ENCODE results near the gene ABCA2. TPM values are rescaled to one million over a fixed set of nuclear protein-coding genes. Genes with fewer than 3 reads are reported as not detected.

The ABCA2 gene
- total and polyA plus RNA-seq, 4 donors: 2.9 to 15.2 (median 12.3) TPM

DNA sequence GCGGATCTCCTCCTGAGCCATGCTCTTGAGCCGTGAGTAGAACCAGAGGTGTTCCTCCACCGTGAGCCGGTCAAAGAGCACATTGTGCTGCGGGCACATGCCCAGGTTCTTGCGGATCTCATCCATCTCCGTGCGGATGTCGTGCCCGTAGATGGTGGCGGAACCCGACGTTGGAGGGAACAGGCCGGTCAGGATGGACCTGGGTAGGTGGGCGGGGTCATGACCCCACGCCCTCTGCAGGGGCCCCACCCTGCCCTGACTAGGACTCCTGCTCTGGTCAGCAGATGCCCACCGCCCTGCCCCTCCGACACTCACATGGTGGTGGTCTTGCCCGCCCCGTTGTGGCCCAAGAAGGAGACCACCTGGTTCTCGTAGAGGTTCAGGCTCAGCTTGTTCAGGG lies 12.1 kb downstream of the ABCA2 start (continued):
- TF ChIP-seq, protein P1, sequence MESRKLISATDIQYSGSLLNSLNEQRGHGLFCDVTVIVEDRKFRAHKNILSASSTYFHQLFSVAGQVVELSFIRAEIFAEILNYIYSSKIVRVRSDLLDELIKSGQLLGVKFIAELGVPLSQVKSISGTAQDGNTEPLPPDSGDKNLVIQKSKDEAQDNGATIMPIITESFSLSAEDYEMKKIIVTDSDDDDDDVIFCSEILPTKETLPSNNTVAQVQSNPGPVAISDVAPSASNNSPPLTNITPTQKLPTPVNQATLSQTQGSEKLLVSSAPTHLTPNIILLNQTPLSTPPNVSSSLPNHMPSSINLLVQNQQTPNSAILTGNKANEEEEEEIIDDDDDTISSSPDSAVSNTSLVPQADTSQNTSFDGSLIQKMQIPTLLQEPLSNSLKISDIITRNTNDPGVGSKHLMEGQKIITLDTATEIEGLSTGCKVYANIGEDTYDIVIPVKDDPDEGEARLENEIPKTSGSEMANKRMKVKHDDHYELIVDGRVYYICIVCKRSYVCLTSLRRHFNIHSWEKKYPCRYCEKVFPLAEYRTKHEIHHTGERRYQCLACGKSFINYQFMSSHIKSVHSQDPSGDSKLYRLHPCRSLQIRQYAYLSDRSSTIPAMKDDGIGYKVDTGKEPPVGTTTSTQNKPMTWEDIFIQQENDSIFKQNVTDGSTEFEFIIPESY (IDR thresholded peaks at IDR 0.05): no peak

DNA sequence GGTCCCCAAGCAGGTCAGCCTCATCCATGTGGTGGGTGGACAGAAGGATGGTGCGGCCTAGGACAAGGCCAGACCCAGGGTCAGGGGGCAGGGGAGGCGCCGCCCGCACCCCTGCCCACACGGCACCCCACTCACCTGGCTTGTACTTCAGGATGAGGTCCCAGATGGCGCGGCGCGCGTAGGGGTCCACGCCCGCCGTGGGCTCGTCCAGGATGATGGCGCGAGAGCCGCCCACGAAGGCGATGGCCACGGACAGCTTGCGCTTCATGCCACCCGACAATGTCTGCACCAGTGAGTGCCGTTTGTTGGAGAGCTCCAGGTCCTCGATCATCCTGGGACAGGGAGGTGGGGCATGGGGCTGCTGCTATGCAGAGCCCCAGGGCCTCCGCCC lies 12.5 kb downstream of the ABCA2 start:
- no peaks in the 10 kb centered on the region for H3K9me3 ChIP-seq (ENCODE audit: control insufficient read depth in 4 of 4, low read length in 3 of 4)
- WGBS: 97% methylated on average over 25 of the region's 25 CpGs
- H3K4me3 ChIP-seq (ENCODE audit: low read depth in 1 of 3, low read length in 3 of 3): no peak overlapping the region
- H3K9ac ChIP-seq (ENCODE audit: low read depth in 1 of 2, low read length in 2 of 2): no peak overlapping the region
- H3K27me3 ChIP-seq (ENCODE audit: control insufficient read depth in 4 of 4, insufficient read depth in 4 of 4, low read length in 3 of 4): no peaks in the 10 kb centered on the region
- peaks cover 2 to 43% (median 19%) of the 10 kb centered on the region in 4 donors for H3K36me3 ChIP-seq (ENCODE audit: control insufficient read depth in 4 of 4, insufficient read depth in 3 of 4, low read depth in 1 of 4, low read length in 3 of 4)
- H3K27ac ChIP-seq (ENCODE audit: low read depth in 1 of 2, low read length in 2 of 2): no peak overlapping the region
- TF ChIP-seq, protein P2, sequence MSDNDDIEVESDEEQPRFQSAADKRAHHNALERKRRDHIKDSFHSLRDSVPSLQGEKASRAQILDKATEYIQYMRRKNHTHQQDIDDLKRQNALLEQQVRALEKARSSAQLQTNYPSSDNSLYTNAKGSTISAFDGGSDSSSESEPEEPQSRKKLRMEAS (IDR thresholded peaks at IDR 0.05): no peak
- TF ChIP-seq JUND (IDR thresholded peaks at IDR 0.05): no peak
- no peak for TF ChIP-seq GABPA (IDR thresholded peaks at IDR 0.05 in 1 of 2, conservative IDR thresholded peaks at IDR 0.05 in 1 of 2)
- TF ChIP-seq RAD21 (IDR thresholded peaks at IDR 0.05): no peak
- TF ChIP-seq, protein P3, sequence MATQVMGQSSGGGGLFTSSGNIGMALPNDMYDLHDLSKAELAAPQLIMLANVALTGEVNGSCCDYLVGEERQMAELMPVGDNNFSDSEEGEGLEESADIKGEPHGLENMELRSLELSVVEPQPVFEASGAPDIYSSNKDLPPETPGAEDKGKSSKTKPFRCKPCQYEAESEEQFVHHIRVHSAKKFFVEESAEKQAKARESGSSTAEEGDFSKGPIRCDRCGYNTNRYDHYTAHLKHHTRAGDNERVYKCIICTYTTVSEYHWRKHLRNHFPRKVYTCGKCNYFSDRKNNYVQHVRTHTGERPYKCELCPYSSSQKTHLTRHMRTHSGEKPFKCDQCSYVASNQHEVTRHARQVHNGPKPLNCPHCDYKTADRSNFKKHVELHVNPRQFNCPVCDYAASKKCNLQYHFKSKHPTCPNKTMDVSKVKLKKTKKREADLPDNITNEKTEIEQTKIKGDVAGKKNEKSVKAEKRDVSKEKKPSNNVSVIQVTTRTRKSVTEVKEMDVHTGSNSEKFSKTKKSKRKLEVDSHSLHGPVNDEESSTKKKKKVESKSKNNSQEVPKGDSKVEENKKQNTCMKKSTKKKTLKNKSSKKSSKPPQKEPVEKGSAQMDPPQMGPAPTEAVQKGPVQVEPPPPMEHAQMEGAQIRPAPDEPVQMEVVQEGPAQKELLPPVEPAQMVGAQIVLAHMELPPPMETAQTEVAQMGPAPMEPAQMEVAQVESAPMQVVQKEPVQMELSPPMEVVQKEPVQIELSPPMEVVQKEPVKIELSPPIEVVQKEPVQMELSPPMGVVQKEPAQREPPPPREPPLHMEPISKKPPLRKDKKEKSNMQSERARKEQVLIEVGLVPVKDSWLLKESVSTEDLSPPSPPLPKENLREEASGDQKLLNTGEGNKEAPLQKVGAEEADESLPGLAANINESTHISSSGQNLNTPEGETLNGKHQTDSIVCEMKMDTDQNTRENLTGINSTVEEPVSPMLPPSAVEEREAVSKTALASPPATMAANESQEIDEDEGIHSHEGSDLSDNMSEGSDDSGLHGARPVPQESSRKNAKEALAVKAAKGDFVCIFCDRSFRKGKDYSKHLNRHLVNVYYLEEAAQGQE (IDR thresholded peaks at IDR 0.05): no peak
- TF ChIP-seq NR2F2 (IDR thresholded peaks at IDR 0.05): no peak
- TF ChIP-seq, protein P1 (IDR thresholded peaks at IDR 0.05): no peak
- no peak for TF ChIP-seq FOXA2 (IDR thresholded peaks at IDR 0.05)
- TF ChIP-seq TAF1 (conservative IDR thresholded peaks at IDR 0.05): no peak
- DNase-seq (ENCODE audit: low spot score): no peak
- H3K4me1 ChIP-seq (ENCODE audit: control insufficient read depth in 4 of 4, insufficient read depth in 4 of 4, low read length in 3 of 4): no peaks in the 10 kb centered on the region

DNA sequence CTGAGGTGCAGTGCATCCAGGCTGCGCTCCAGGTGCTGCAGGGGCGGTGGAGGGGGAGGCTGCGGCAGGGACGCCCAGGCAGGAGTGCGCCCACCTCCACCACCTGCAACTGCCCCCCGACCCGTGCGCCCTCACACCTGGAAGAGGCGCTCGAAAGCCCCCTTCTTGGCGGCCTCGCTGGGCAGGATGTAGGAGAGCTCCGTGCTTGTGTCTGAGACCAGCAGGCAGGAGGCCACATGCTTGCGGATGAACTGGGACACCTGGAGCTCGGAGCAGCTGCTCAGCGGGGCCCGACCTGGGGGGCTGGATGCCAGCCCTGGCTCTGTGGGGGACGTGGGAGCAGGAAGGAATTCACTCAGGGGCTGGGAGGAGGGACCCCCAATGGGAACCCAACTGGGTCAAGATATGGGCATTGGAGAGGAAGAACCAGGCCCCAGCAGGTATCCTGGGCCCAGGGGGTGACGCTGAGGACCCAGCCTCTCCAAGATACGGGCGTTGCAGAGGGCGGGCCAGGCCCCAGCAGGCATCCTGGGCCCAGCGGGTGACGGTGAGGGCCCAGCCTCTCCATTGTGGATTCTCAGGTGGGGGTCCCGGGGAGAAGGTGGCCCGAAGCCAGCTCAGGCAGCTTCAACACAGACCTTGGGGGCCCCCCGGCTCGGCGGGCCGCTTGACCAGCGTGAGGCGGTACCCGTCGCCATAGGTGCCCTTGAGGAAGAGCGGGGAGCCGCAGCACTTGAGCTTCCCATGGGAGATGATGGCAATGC lies 13.1 kb downstream of the ABCA2 start:
- Histone ChIP-seq H3K27ac (ENCODE audit: low read depth in 1 of 2, low read length in 2 of 2) (no peak overlapping the region), H3K4me1 (ENCODE audit: control insufficient read depth in 4 of 4, insufficient read depth in 4 of 4, low read length in 3 of 4) (no peaks in the 10 kb centered on the region), H3K27me3 (ENCODE audit: control insufficient read depth in 4 of 4, insufficient read depth in 4 of 4, low read length in 3 of 4) (no peaks in the 10 kb centered on the region), H3K9ac (ENCODE audit: low read depth in 1 of 2, low read length in 2 of 2) (no peak overlapping the region), H3K4me3 (ENCODE audit: low read depth in 1 of 3, low read length in 3 of 3) (no peak overlapping the region), H3K36me3 (ENCODE audit: control insufficient read depth in 4 of 4, insufficient read depth in 3 of 4, low read depth in 1 of 4, low read length in 3 of 4) (peaks cover 2 to 44% (median 20%) of the 10 kb centered on the region in 4 donors), H3K9me3 (ENCODE audit: control insufficient read depth in 4 of 4, low read length in 3 of 4) (no peaks in the 10 kb centered on the region)
- no peak for DNase-seq (ENCODE audit: low spot score)
- TF ChIP-seq, protein P4, sequence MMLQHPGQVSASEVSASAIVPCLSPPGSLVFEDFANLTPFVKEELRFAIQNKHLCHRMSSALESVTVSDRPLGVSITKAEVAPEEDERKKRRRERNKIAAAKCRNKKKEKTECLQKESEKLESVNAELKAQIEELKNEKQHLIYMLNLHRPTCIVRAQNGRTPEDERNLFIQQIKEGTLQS (IDR thresholded peaks at IDR 0.05): no peak
- TF ChIP-seq FOXA1 (IDR thresholded peaks at IDR 0.05): no peak
- WGBS: 97% methylated on average over 36 of the region's 36 CpGs

Measured in liver (tissue), 9 donors.